Measurements from ENCODE around the gene ZSCAN18. TPM values are rescaled to one million over a fixed set of nuclear protein-coding genes. Genes with fewer than 3 reads are reported as not detected.

The ZSCAN18 gene
- total and polyA plus RNA-seq, 2 donors (not counting 3 experiments of a cell fraction or from before 2014, with no cell fraction given), result 15.8 to 17.3 TPM

- Histone ChIP-seq H3K9me1 (replicated peaks; ENCODE audit: control insufficient read depth, extremely low read depth, insufficient read depth, low read length) (no peaks in the 10 kb centered on the region), H4K20me1 (replicated peaks; ENCODE audit: control insufficient read depth, extremely low read depth, insufficient read depth, low read length) (no peaks in the 10 kb centered on the region), H3K79me2 (ENCODE audit: control insufficient read depth, insufficient read depth, low read length) (no peaks in the 10 kb centered on the region), H3K36me3 (ENCODE audit: control insufficient read depth in 2 of 2, extremely low read depth in 1 of 2, insufficient read depth in 2 of 2, low read length in 2 of 2) (no peaks in the 10 kb centered on the region), H3K27me3 (ENCODE audit: control insufficient read depth in 2 of 2, insufficient read depth in 2 of 2, low read length in 2 of 2) (no peaks in the 10 kb centered on the region), H3K4me2 (ENCODE audit: insufficient read depth, low read length) (no peak overlapping the region), H2AFZ (ENCODE audit: low read depth, low read length) (no peak overlapping the region), H3K27ac (ENCODE audit: insufficient read depth, low read depth, low read length) (no peak overlapping the region), H3K9me3 (replicated peaks; ENCODE audit: control insufficient read depth, insufficient read depth, low read length) (no peaks in the 10 kb centered on the region), H3K4me3 (replicated peaks in 1 of 3; ENCODE audit: insufficient read depth in 1 of 3, low read depth in 1 of 3, low read length in 3 of 3) (no peak overlapping the region), H3K9ac (replicated peaks; ENCODE audit: extremely low read depth, insufficient read depth, low read length) (no peak overlapping the region), H3K4me1 (ENCODE audit: control insufficient read depth, extremely low read depth, insufficient read depth, low read length) (no peaks in the 10 kb centered on the region)
- no peak for DNase-seq (ENCODE audit: low read depth, low spot score)
- ChIA-PET CTCF (no interaction called here), POLR2A (no interaction called here)
- intact Hi-C loops (cut with micrococcal nuclease) (no loop called here), dilution Hi-C loops (cut with MboI; ENCODE audit: extremely low pct_ligation_motif_present, low sequenced_read_pairs) (no loop called here)
- BruUV-seq (replicated peaks), result no TSS peak
- TF ChIP-seq MYC (IDR thresholded peaks at IDR 0.05; ENCODE audit: low read depth, low read length) (no peak), GATA2 (IDR thresholded peaks at IDR 0.05; ENCODE audit: insufficient read depth, insufficient read length, low read depth, low read length) (no peak), CTCF (IDR thresholded peaks at IDR 0.05; ENCODE audit: extremely low read depth in 1 of 2, insufficient read depth in 1 of 2, low read depth in 1 of 2, low read length in 2 of 2) (no peak), JUN (IDR thresholded peaks at IDR 0.05; ENCODE audit: borderline replicate concordance, insufficient read depth, insufficient read length, low read depth) (no peak), EZH2 (IDR thresholded peaks at IDR 0.05; ENCODE audit: borderline replicate concordance, low read depth, low read length, severe bottlenecking) (no peak), MAX (IDR thresholded peaks at IDR 0.05; ENCODE audit: insufficient read depth, insufficient read length) (no peak), FOS (IDR thresholded peaks at IDR 0.05; ENCODE audit: borderline replicate concordance, insufficient read depth, low read length) (no peak), POLR2A (IDR thresholded peaks at IDR 0.05; ENCODE audit: low read depth, low read length) (no peak), POLR2AphosphoS5 (IDR thresholded peaks at IDR 0.05; ENCODE audit: insufficient read depth, low read depth, low read length) (no peak)
- no peak for FAIRE-seq
Measured at GRCh38 chr19:58108546-58108817, 10.5 kb upstream of the ZSCAN18 start.
